ENCODE measurements around the gene PBRM1. TPM values are rescaled to one million over a fixed set of nuclear protein-coding genes. Genes with fewer than 3 reads are reported as not detected.

The PBRM1 gene
- polyA plus RNA-seq, 1 experiment, result 40.6 TPM

GRCh38 chr3:52568069-52568468 is 117.6 kb downstream of the PBRM1 start:
- CTCF ChIA-PET, result no interaction called here
- POLR2A ChIA-PET, result no interaction called here

GRCh38 chr3:52563984-52564383 is 121.7 kb downstream of the PBRM1 start:
- TF ChIP-seq, protein P1, sequence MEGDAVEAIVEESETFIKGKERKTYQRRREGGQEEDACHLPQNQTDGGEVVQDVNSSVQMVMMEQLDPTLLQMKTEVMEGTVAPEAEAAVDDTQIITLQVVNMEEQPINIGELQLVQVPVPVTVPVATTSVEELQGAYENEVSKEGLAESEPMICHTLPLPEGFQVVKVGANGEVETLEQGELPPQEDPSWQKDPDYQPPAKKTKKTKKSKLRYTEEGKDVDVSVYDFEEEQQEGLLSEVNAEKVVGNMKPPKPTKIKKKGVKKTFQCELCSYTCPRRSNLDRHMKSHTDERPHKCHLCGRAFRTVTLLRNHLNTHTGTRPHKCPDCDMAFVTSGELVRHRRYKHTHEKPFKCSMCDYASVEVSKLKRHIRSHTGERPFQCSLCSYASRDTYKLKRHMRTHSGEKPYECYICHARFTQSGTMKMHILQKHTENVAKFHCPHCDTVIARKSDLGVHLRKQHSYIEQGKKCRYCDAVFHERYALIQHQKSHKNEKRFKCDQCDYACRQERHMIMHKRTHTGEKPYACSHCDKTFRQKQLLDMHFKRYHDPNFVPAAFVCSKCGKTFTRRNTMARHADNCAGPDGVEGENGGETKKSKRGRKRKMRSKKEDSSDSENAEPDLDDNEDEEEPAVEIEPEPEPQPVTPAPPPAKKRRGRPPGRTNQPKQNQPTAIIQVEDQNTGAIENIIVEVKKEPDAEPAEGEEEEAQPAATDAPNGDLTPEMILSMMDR (IDR thresholded peaks at IDR 0.05; ENCODE audit: low read depth, low read length), result no peak
- ChIA-PET POLR2A (interaction anchor here (0.7 kb wide), 1 partner anchor 228 kb away, joined by 4 read pairs; no protein-coding TSS in a partner anchor), CTCF (interaction anchor here (1.1 kb wide), 1 partner anchor 225 kb away, joined by 3 read pairs; no protein-coding TSS in a partner anchor)
- H3K4me3 ChIP-seq (ENCODE audit: low read depth, low read length), result no peak overlapping the region
- no peaks in the 10 kb centered on the region for H3K9me3 ChIP-seq (ENCODE audit: control insufficient read depth, insufficient read depth, low read length)
- H3K27me3 ChIP-seq (ENCODE audit: control insufficient read depth, insufficient read depth, low read length), result no peaks in the 10 kb centered on the region
- H3K27ac ChIP-seq (ENCODE audit: low read depth, low read length), result no peak overlapping the region
- no peak for DNase-seq (ENCODE audit: low read depth, low spot score)

More at GRCh38 chr3:52568069-52568468, 117.6 kb downstream of the PBRM1 start:
- H3K27ac ChIP-seq (ENCODE audit: low read depth, low read length), result no peak overlapping the region
- no peaks in the 10 kb centered on the region for H3K27me3 ChIP-seq (ENCODE audit: control insufficient read depth, insufficient read depth, low read length)
- no peak overlapping the region for H3K4me3 ChIP-seq (ENCODE audit: low read depth, low read length)
- DNase-seq (ENCODE audit: low read depth, low spot score), result no peak
- TF ChIP-seq, protein P1 (IDR thresholded peaks at IDR 0.05; ENCODE audit: low read depth, low read length), result no peak
- H3K9me3 ChIP-seq (ENCODE audit: control insufficient read depth, insufficient read depth, low read length), result no peaks in the 10 kb centered on the region

DNA sequence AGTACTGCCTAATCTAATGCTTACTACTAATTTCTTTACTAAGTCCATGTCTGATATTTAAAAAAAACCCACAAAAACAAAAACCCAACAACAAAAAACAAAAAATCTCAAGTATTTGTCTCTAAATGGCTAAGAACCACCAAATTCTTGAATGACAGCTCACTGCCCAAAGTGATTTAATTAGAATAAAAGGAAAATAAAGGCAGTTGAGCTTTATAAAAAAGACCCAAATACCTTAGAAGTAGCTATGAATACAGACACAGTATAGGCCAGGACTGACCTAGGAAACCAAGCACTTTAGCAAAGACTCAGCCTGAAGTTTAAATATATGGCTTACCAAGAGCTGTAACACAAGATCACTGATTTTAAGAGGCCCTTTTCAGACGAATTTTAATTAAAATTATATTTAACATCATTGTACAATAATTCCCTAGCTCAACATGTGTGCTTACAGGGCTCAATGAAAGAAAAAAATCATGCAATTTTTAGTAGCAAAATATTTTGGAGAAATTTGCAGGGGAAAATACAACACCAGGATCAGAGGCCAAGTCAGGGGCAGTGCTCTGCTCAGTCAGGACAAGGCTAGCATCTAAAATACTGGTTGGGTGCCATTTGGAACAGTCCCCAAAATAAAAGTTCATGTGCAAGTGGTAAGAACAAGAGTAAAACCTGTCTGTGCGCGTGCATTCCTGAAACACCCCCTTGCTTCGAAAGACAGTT is 124.5 kb downstream of the PBRM1 start:
- Histone ChIP-seq H3K4me3 (ENCODE audit: low read depth, low read length) (no peak overlapping the region), H3K27me3 (ENCODE audit: control insufficient read depth, insufficient read depth, low read length) (no peaks in the 10 kb centered on the region), H3K9me3 (ENCODE audit: control insufficient read depth, insufficient read depth, low read length) (no peaks in the 10 kb centered on the region), H3K27ac (ENCODE audit: low read depth, low read length) (no peak overlapping the region)
- ChIA-PET CTCF (interaction anchor here (0.6 kb wide), 1 partner anchor 80 kb away, joined by 6 read pairs; no protein-coding TSS in a partner anchor), POLR2A (no interaction called here)
- TF ChIP-seq, protein P1 (IDR thresholded peaks at IDR 0.05; ENCODE audit: low read depth, low read length), result no peak
- DNase-seq (ENCODE audit: low read depth, low spot score), result no peak

- ChIA-PET POLR2A (no interaction called here), CTCF (no interaction called here)
- Histone ChIP-seq H3K27ac (ENCODE audit: low read depth, low read length) (no peak overlapping the region), H3K9me3 (ENCODE audit: control insufficient read depth, insufficient read depth, low read length) (no peaks in the 10 kb centered on the region), H3K4me3 (ENCODE audit: low read depth, low read length) (no peak overlapping the region), H3K27me3 (ENCODE audit: control insufficient read depth, insufficient read depth, low read length) (no peaks in the 10 kb centered on the region)
- TF ChIP-seq, protein P1 (IDR thresholded peaks at IDR 0.05; ENCODE audit: low read depth, low read length), result no peak
- DNase-seq (ENCODE audit: low read depth, low spot score), result no peak
Observed at GRCh38 chr3:52558436-52558835, 127.3 kb downstream of the PBRM1 start.
